Fibroblast of mammary gland (primary cell): ENCODE measurements around the gene FBXO48.

Experiments used
- DNase-seq: peaks from one replicate; pipeline ENCODE4 v3.0.0-alpha.2; 2010; ENCODE audit warnings: low read depth
- H3K4me3 ChIP-seq: 2 replicates; pipeline ENCODE4 v1.5.1; 2011; ENCODE audit warnings: low read depth, mild to moderate bottlenecking, low read length, moderate library complexity; ENCODE audit not compliant: control insufficient read depth
- TF ChIP-seq, protein P1 (sequence below): conservative IDR thresholded peaks from 2 replicates; pipeline ENCODE4 v1.5.1; 2011; ENCODE audit warnings: low read depth, low read length, inconsistent platforms; ENCODE audit not compliant: control insufficient read depth, insufficient read depth

The FBXO48 gene

DNA sequence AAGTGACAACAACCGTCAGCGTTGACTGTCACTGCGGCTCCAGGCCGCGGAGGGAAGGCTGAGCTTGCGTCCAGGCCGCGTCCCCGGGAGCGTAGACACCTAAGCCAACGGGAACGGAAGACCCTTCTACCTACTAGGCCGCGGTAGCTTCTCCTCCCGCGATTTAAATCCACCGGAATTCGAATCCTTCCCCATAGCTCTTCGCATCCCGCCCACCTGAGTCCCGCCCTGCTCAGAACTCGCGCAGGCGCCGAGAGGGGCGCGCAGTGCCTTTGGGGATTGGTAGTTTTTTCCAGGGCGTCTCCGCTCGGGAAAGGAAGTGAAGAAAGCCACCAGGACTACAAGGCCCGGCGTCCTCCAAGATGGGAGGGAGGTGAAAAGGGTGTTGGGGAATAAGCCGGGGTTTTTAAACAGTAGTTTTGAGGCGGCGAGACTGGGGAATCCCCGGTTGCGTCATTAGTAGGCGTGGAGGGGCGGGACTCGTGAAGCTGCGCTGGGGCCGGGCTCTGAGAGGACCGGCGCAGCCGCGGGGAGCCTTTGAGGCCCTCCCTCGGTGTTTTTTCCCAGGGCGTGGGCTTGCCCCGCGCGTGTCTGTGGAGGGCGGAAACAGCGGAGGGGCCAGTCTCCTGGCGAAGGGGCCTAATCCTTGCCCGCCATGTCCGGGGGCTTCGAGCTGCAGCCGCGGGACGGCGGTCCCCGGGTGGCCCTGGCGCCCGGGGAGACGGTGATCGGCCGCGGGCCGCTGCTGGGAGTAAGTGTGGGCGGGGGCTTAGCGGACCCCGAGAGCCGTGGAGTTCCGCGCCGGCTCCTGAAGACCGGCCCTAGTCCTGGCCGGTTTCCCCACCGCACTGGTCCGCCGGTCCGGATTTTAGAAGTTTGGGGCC is at the start of gene FBXO48, which contains the start of gene APLF:
Gene FBXO48 (minus strand): TSS at position 218 of the 884 bp plus-strand sequence. CDS start 2,149 bp downstream, outside the sequence.
Gene APLF (plus strand): TSS at position 509 of the 884 bp plus-strand sequence. CDS start 147 bp downstream, at position 656.
- DNase-seq, result peak; percentile 99
- H3K4me3 ChIP-seq, result peak within 1 kb of the TSS; percentile 95
- TF ChIP-seq, protein P1, sequence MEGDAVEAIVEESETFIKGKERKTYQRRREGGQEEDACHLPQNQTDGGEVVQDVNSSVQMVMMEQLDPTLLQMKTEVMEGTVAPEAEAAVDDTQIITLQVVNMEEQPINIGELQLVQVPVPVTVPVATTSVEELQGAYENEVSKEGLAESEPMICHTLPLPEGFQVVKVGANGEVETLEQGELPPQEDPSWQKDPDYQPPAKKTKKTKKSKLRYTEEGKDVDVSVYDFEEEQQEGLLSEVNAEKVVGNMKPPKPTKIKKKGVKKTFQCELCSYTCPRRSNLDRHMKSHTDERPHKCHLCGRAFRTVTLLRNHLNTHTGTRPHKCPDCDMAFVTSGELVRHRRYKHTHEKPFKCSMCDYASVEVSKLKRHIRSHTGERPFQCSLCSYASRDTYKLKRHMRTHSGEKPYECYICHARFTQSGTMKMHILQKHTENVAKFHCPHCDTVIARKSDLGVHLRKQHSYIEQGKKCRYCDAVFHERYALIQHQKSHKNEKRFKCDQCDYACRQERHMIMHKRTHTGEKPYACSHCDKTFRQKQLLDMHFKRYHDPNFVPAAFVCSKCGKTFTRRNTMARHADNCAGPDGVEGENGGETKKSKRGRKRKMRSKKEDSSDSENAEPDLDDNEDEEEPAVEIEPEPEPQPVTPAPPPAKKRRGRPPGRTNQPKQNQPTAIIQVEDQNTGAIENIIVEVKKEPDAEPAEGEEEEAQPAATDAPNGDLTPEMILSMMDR, result no peak

DNA sequence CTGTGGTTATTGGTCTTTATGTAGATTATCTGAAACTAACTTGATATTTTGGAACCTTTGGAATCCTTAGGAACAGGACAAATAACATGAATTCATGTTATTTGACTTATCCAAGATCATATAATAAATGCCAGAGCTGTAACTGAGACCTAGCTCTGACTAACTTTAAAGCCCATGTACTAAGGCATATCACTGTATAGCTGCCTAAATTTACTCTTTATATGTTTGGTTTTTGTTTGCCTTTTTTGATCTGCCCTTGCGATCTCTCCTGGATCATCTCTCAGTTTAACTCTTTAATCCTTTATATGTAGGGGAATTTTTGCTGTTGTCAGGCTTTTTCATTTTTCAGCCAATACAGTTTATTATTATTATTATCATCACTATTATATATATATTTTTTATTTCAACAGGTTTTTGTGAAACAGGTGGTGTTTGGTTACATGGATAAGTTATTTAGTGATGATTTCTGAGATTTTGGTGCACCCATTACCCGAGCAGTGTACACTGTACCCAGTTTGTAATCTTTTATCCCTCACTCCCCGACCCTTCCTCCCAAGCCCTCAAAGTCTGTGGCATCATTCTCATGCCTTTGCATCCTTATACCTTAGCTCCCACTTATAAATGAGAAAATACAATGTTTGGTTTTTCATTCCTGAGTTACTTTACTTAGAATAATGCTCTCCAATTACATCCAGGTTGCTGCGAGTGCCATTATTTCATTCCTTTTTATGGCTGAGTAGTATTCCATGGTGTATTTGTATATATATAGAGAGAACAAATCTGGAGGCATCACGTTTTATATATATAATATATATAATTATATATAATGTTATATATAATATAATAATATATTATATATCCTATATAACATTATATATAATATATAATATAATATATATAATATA is 49.2 kb upstream of the FBXO48 start:
- H3K4me3 ChIP-seq, result no peak overlapping the region
- TF ChIP-seq, protein P1, result no peak
- DNase-seq, result no peak

GRCh38 chr2:68514316-68514929 is 47.3 kb upstream of the FBXO48 start:
- DNase-seq, result no peak
- TF ChIP-seq, protein P1, result no peak
- no peak overlapping the region for H3K4me3 ChIP-seq

- no peak for DNase-seq
- TF ChIP-seq, protein P1, result no peak
- no peak overlapping the region for H3K4me3 ChIP-seq
Measured at GRCh38 chr2:68512966-68513365, 45.9 kb upstream of the FBXO48 start.

GRCh38 chr2:68512326-68512725 is 45.2 kb upstream of the FBXO48 start:
- TF ChIP-seq, protein P1, result no peak
- no peak overlapping the region for H3K4me3 ChIP-seq
- no peak for DNase-seq

- TF ChIP-seq, protein P1, result no peak
- no peak overlapping the region for H3K4me3 ChIP-seq
- DNase-seq, result no peak
Measured at GRCh38 chr2:68506170-68506569, 39.1 kb upstream of the FBXO48 start.
